GM06990 (cell line): ENCODE measurements around the gene CCL14.
A peak's percentile ranks its signal among the peaks of the same experiment; 100 is the strongest.
"Not testable (repeated sequence)": the region's sequence is repeated elsewhere in the genome, so short reads cannot be mapped to it uniquely, and the experiment has no call there.

Experiments
- DNase-seq: peaks from one replicate; pipeline ENCODE4 v3.0.0-alpha.2; 2011; ENCODE audit not compliant: insufficient read length; ENCODE audit errors: extremely low read depth
- H3K27me3 ChIP-seq: replicated peaks from 2 replicates; pipeline ENCODE4 v1.6.0; 2011; ENCODE audit warnings: low read length; ENCODE audit not compliant: control insufficient read depth, insufficient read depth
- H3K36me3 ChIP-seq: 2 replicates; pipeline ENCODE4 v1.5.1; 2011; ENCODE audit warnings: low read length; ENCODE audit not compliant: control insufficient read depth, insufficient read depth
- H3K4me3 ChIP-seq: replicated peaks from 2 replicates; pipeline ENCODE4 v1.5.1; 2011; ENCODE audit warnings: low read depth, mild to moderate bottlenecking, control low read depth, low read length
- TF ChIP-seq, protein P1 (sequence below): IDR thresholded peaks from 2 replicates; pipeline ENCODE4 v1.5.1; 2011; ENCODE audit warnings: low read length, control low read depth, mild to moderate bottlenecking, inconsistent platforms; ENCODE audit not compliant: insufficient read depth, poor library complexity, severe bottlenecking

The CCL14 gene

DNA sequence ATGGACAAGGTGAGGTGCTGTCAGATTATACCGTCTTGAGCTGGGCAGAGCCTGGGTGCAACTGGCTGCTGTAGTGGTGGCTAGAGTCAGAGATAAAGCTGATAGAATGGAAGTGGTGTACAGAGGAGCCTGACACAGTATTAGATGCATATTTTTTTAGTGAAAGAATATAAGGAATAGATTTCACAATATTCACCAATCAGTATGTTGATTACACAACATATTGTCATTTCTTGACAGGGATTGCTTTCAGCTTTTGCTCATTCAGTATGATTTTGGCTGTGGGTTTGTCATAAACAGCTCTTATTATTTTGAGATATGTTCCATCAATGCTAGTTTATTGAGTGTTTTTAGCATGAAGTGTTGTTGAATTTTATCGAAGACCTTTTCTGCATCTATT is 32.9 kb upstream of the CCL14 start:
- H3K4me3 ChIP-seq, result no peak overlapping the region
- DNase-seq, result no peak
- no peaks in the 10 kb centered on the region for H3K27me3 ChIP-seq
- TF ChIP-seq, protein P1, sequence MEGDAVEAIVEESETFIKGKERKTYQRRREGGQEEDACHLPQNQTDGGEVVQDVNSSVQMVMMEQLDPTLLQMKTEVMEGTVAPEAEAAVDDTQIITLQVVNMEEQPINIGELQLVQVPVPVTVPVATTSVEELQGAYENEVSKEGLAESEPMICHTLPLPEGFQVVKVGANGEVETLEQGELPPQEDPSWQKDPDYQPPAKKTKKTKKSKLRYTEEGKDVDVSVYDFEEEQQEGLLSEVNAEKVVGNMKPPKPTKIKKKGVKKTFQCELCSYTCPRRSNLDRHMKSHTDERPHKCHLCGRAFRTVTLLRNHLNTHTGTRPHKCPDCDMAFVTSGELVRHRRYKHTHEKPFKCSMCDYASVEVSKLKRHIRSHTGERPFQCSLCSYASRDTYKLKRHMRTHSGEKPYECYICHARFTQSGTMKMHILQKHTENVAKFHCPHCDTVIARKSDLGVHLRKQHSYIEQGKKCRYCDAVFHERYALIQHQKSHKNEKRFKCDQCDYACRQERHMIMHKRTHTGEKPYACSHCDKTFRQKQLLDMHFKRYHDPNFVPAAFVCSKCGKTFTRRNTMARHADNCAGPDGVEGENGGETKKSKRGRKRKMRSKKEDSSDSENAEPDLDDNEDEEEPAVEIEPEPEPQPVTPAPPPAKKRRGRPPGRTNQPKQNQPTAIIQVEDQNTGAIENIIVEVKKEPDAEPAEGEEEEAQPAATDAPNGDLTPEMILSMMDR, result no peak
- no peaks in the 10 kb centered on the region for H3K36me3 ChIP-seq

DNA sequence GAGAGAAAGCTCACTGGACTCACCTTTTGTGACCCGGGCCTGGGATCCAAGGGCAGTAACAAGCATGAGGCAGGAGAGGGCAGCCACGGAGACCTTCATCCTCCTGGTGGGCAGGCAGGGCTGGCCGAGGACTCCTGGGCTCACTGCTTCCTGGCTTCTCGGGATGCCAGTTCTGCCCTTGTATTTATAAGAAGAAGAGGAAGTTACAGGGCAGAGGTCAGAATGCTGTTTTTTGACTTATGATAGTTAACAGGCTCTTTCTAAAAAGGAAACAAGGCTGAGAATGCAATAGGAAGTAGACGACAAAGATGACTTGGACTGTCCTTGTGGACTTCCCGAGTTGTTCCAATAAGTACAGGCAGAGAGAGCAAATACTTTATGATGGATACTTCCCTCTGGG is 31.3 kb upstream of the CCL14 start, which contains the start of gene CCL23:
CCL23 (minus strand) TSS at position 174 of the 400 bp plus-strand sequence; CDS start at position 99, 75 bp downstream.
- H3K27me3 ChIP-seq, result no peaks in the 10 kb centered on the region
- no peaks in the 10 kb centered on the region for H3K36me3 ChIP-seq
- TF ChIP-seq, protein P1, result peak; percentile 13
- no peak for DNase-seq
- H3K4me3 ChIP-seq, result no peak within 1 kb of the TSS

DNA sequence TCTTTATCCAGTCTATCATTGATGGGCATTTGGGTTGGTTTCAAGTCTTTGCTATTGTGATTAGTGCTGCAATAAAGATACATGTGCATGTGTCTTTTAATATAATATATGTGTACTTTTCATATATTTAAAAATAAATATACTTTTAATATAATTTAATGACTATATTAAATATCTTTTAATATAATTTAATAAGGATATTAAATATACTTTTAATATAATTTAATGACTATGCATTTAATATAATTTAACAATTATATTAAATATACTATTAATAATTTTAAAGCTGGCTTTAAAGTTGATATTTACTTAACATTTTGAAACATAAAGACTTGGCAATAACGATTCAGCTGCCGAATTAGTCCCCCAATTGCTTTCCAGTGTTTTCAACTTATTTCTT is 30.0 kb upstream of the CCL14 start:
- DNase-seq, result no peak
- TF ChIP-seq, protein P1, result no peak
- no peaks in the 10 kb centered on the region for H3K27me3 ChIP-seq
- no peak overlapping the region for H3K4me3 ChIP-seq
- no peaks in the 10 kb centered on the region for H3K36me3 ChIP-seq

DNA sequence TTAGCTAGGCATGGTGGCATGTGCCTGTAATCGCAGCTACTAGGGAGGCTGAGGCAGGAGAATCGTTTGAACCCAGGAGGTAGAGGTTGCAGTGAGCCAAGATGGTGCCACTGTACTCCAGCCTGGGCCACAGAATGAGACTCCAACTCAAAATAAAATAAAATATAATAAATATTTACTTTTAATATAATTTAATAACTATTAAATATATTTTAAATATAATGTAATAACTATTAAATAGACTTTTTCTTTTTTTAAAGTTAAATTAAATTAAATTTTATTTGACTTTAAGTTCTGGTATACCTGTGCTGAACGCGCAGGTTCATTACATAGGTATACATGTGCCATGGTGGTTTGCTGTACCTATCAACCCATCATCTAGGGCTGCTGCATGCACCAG is 29.4 kb upstream of the CCL14 start:
- DNase-seq, H3K27me3 ChIP-seq, H3K4me3 ChIP-seq, H3K36me3 ChIP-seq: not testable (repeated sequence)

DNA sequence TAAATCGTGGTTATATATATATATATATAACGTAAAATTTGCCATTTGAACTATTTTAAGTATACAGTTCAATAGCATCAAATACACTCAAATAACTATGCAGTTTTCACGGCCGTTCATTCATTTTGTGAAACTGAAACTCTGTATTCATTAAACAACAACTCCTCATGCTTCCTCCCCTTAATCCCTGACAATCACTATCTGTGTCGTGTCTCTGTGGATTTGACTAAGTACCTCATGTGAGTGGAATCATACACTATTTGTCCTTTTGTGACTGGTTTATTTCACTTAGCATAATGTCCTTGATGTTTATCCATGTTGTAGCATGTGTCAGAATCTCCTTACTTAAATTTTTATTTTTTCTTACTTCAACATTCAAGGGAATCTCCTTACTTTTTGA is 28.4 kb upstream of the CCL14 start:
- H3K36me3 ChIP-seq, result no peaks in the 10 kb centered on the region
- DNase-seq, result no peak
- H3K4me3 ChIP-seq, result no peak overlapping the region
- TF ChIP-seq, protein P1, result no peak
- H3K27me3 ChIP-seq, result no peaks in the 10 kb centered on the region

DNA sequence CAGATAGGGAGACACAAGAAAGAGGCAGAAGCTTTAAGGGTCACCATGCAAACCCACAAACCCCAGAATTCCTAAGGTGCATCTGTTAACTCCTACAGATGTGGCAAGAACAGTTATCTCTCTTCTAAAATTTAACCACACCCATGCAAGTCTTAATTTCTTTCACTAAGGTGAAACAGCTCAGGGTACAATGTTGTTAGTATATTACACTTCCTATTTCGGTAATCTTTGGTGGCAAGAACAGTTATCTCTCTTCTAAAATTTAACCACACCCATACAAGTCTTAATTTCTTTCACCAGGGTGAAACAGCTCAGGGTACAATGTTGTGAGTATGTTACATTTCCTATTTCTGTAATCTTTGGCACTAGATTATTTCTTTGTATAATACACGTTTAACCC is 24.7 kb upstream of the CCL14 start:
- Histone ChIP-seq H3K36me3 (no peaks in the 10 kb centered on the region), H3K4me3 (no peak overlapping the region), H3K27me3 (no peaks in the 10 kb centered on the region)
- TF ChIP-seq, protein P1, result no peak
- no peak for DNase-seq
